Hippocampal formation (tissue), 2 donors: Measurements from ENCODE around the gene IL1RL1.
"Not testable (repeated sequence)": the region's sequence is repeated elsewhere in the genome, so short reads cannot be mapped to it uniquely, and the experiment has no call there.

Source experiments
- DNase-seq, 2 donors: peaks; one replicate each; lab custom pipeline; 2025; lab: John Stamatoyannopoulos, UW

Gene IL1RL1

GRCh38 chr2:102291319-102292075 lies 19.9 kb upstream of the IL1RL1 start:
- DNase-seq, result no peak

DNA sequence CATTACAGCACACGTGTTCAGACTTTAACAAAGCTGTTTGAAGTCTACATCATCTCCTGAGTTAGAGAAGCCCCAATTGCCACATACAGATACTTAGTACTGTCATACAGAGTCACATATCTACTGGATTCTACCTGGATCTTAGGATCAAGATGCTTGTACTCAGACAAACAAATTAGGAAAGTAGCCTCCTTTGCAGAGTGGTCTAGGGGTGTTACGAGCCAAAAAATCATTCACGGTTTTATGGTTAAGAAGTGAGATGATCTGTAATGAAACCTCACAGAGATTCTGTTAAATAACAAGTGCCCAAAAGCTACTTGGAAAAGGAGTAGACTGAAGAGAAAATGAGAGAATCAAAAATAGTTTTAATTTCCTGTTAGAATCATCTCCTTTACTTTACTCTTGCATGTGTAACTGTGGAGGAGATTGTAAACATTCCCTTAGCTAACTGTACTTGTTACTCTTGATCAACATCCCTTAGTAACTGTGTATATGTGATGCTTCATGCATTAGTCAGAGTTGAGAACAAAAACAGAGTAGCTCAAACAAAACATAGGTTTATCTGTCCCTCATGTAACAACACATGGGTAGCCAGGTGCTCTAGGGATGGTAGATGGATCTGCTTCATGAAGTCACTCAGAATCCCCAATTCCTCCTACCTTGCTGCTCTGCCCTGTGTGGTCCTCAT lies 16.4 kb upstream of the IL1RL1 start:
- DNase-seq, result no peak

DNA sequence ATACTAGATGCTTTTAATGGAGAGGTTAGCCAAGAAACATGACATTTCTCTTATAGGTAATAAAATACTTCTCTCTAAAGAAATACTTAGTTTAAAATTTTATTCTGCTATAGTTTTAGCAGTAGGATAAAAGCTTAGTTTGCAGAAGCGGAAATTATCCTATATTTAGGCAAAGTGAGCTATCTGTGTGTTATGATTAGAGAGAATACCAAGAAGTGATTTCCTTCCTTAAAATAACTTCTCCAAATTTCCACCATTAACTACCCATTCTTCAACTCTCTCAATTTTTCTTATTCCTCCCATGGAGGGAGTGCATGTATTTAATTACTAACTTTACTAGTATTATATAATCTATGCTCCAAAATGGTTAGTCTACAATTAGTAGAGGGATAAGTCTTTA lies 15.8 kb upstream of the IL1RL1 start:
- DNase-seq, result no peak

DNA sequence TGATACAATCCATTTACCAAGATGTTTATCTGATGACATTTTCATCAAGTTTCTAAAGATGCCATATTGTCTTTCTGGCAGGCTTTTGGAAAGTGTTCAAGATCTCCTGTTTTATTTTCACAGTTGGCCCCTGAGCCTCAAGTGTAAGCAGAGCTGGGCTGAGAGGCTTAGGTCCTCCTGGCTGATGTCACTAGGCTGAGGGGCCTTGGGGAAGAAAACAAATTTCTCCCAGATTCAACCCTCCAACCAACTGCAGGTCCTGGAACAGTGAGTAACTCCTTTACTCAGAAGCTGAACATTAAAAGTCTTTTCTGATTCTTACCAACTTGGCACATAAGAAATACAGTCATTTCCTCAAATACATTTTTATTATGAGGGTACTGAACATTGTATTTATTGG lies 14.9 kb upstream of the IL1RL1 start:
- no peak for DNase-seq

- DNase-seq, result no peak
Measured at GRCh38 chr2:102297891-102298290, 13.5 kb upstream of the IL1RL1 start.

DNA sequence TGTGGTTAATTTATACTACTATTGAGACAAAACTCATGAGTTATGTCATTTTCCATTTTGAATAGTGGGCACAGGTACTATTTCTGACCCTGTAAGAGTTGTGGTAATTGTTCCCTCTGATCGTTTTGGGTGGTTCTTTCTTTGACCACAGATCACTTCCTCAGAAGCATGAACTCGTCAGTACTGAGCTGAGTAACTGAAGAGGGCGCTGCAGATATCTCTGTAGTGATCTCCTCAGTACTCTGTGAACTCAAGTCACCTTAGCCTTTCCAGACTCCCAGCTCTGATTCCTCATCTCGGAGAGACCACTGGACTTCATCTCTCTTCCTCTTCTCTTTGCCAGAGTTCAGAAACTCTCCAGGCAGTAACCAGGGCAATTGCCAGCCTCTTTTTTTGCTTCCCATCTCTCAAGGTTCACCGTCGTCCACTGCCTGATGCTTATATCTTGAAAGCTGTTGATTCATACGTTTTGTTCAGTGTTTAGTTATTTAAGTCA lies 9.4 kb upstream of the IL1RL1 start:
- DNase-seq, result no peak

DNA sequence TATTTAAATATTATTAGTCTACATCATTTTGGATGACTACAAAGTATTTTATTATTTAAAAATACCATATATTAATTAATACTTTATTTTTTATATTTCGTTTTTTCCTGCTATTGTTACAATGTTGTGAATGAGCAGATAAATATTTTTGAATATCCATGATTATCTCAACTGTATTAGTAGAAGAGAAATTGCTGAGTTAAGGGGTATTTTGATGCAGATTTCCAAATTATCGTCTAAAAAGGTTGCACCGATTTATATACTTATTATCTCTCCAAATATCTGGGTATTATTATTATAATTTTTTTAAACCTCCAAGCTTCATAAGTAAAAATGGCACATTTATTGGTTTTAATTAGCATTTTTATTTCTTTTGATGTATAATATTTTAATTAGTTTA lies 8.9 kb upstream of the IL1RL1 start:
- DNase-seq, result no peak

GRCh38 chr2:102303589-102303988 lies 7.8 kb upstream of the IL1RL1 start:
- DNase-seq, result no peak

- DNase-seq, result no peak
Measured at GRCh38 chr2:102304268-102304667, 7.1 kb upstream of the IL1RL1 start.

GRCh38 chr2:102304711-102305611 lies 6.4 kb upstream of the IL1RL1 start:
- DNase-seq, result no peak

- no peak for DNase-seq
Measured at GRCh38 chr2:102306125-102306524, 5.2 kb upstream of the IL1RL1 start.

DNA sequence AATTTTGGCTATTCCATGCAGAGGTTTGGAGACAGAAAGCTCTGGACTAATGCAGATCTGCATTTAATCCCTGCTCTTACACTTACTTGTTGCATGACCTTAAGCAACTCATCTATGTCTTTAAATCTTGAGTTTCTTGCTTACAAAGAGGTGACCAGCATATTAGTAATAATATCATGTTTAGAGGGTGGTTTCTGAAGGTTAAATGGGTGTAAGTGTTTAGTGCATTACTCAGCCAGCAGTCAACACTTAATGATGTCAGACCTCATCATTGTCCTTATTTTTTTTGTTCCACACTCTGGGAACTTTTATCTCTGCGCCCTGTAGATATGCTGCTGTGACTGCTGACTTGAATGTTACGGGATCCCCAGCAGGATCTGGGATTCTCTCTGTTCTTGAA lies 1.7 kb downstream of the IL1RL1 start:
- DNase-seq, result no peak

GRCh38 chr2:102313471-102313870 lies 2.1 kb downstream of the IL1RL1 start:
- DNase-seq, result no peak

DNA sequence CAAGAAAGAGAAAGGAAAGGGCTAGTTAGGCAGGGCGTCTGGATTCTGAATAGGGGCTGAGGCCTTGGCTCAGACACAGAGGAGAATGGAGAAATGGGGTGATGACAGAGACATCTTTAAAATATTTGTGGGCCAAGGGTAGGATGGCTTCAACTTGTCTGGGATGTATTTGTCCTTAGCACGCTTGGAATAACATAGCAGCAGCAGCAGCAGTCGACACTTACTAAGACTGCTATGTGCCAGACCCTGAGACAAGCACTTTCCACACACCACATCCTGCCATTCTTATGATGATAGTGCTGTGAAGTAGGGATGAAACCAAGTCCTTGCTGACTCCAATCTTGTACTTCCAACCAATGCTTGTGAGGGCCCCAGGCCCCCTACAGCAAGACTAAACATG lies 2.6 kb downstream of the IL1RL1 start:
- DNase-seq, result no peak

DNA sequence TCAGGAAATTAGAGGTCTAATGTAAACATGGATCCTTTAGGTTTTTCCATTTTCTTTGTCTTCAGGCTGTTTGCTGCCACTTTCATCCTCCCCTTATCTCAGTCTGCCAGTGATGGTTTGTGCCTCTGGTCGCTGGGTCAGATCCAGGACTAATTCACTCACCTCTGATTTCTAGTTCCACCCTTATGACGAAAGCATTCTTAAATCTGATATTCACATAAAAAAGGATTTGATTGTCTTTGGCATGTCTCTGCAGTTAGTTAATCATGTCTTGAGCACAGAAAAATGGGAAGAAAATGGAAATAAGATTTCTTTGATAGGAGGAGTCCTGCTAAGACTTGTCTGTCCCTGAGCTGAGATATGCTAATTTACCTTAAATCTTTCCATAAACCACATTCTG lies 4.6 kb downstream of the IL1RL1 start:
- DNase-seq, result no peak

- no peak for DNase-seq
Measured at GRCh38 chr2:102317715-102318114, 6.4 kb downstream of the IL1RL1 start.

GRCh38 chr2:102318437-102318836 lies 7.1 kb downstream of the IL1RL1 start:
- DNase-seq, result no peak

DNA sequence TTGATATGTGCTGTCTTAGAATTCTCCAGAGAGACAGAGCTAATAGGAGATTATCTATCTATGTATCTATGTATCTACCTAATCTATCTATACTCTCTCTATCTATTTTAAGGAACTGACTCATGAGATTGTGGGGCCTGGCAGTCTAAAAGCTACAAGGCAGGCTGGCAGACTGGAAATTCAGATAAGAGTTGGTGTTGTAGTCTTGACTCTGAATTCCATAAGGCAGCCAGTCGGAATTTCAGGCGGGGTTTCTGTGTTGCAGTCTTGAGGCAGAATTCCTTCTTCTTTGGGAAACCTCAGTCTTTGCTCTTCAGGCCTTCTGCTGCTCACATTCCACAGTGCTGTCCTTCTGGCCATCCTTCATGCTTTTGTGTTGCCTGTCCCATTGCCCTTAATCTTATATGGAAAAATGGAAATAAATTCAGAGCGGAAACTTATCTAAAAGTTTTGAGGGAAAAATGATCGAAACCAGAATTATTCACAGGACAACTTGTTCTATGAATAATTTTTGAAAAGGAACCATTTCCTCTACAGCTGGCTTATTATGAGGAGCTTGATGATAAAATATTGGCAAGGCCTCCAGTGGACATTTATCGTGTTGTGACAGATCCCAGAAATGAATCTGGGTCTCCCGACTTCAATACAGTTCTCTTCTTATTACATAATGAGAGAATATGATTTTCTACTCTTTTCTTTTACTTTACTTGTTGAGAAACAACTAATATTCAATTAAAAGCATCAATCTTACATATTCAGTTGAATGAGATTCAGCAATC lies 10.8 kb downstream of the IL1RL1 start:
- no peak for DNase-seq

GRCh38 chr2:102324914-102325313 lies 13.6 kb downstream of the IL1RL1 start:
- DNase-seq, result not testable (repeated sequence)

GRCh38 chr2:102331311-102331980 lies 20.1 kb downstream of the IL1RL1 start:
- no peak for DNase-seq

DNA sequence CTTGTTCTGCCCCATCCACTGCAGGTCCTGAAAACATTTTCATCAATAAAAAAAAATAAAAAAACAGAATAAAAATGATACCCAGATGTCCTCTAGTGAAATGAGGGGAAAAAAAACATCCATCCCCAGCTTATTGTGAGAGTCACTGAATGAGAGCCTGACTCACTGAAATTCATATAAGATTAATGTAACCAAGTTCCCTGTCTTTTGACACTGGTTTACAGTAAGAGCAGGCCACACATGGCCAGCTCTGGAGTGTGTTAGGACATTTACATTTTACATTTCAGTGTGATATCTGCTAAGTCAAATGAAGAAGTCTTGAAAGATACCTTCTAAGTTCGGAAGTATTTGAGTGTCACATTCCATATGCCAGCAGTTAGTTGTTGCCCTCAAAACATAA lies 23.1 kb downstream of the IL1RL1 start:
- DNase-seq, result no peak
